Epidermal melanocyte (primary cell): ENCODE results near the gene SEPTIN6.

Experiments used
- DNase-seq: peaks from one replicate; pipeline ENCODE4 v3.0.0; 2011; ENCODE audit warnings: low spot score; ENCODE audit not compliant: insufficient read length

SEPTIN6 gene

DNA sequence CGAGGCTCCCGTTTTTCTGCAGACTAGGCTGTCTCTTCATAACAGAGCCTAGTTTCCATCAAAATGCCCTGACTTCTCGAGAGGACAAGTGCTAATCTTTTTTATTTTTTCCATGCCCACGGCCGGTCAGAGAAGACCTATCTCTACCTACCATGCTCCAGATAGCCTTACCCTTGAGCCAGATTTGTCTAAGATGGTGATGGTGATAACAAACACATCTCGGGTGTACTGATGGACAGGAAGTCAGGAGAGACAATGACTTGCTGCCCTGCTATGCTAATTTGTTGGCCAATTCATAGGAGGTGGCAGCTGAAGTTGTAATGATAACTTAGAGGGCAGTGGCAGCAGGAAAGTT lies 44.6 kb downstream of the SEPTIN6 start:
- DNase-seq, result no peak

DNA sequence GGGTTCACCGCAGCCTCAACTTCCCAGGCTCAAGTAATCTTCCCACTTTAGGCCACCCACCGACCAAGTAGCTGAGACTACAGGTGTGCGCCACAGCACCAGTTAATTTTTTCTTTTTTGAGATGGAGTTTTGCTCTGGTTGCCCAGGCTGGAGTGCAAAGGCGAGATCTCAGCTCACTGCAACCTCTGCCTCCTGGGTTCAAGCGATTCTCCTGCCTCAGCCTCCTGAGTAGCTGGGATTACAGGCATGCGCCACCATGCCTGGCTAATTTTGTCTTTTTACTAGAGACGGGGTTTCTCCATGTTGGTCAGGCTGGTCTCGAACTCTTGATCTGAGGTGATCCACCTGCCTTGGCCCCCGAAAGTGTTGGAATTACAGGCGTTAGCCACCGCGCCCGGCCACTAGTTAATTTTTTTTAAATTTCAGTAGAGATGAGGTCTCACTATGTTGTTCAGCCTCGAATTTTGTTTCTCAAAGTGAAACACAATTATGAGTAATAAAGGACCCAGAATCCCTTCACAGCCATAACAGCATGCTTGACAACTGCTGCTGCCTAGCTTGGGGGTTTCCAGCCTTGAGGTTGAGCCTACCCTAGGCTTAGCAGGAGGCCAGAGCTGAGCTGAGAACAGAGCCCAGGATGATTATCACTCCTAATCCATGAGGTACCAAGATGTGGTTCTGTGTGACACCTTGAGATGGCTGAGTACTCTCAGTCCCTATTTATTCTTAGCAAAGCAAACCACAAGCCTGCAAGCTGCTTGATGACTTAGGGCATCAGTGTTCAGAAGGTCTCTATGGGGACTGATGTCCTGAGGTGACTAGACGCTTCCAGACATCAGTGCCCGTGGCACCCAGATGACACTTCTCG lies 45.2 kb downstream of the SEPTIN6 start:
- DNase-seq, result no peak

DNA sequence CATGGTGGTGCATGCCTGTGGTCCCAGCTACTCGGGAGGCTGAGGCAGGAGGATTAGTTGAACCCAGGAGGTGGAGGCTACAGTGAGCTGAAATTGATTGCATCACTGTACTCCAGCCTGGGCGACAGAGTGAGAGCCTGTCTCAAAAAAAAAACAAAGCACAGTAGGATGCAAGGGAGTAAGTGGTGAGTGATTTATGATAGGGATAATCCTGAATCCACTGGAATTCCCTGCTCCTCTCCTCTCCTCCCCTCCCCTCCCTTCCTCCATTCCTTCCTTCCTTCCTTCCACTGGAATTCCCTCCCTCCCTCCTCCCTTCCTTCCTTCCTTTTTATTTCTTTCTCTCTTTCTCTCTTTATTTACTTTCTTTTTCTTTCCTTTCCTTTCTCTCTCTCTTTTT lies 45.9 kb downstream of the SEPTIN6 start:
- DNase-seq, result no peak

DNA sequence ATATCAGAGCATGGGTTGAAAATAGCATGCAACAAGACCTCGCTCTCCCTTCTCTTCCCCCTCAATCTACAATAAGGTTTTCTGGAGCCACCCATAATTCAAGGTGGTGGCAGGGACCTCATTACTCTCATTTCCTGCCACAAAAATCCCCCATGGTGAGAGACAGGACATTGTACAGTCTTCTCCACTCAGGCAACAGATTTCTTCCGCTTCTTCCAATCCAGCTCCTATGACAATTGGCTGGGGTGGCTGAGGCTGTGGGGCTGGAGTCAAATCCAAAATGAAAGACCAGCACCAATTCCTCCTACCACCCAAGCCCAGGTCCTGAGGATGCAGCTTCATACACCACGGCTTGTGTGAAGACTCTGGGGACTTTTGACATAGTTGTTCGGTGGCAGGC lies 46.5 kb downstream of the SEPTIN6 start:
- DNase-seq, result no peak

DNA sequence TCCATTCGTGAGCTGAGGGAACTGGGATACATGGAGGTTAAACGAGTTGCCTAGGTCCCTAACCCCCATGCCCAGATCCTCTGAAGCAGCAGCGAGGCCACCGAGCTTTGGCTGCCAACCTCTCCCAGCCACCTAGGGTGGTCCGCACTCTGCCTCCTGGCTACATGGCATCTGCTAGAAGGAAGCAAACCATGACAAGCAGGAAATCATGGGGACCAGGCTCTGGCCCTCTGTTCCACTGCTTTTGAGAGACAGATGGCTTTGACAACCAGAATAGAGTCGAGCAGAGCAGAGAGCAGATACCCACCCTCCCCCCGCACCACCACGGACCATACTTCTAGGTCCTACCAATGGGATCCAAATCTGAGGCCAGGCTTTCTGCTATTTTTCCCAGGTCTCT lies 49.3 kb downstream of the SEPTIN6 start:
- no peak for DNase-seq
